ENCODE measurements around the gene AGGF1.
"Not testable (repeated sequence)": the region's sequence is repeated elsewhere in the genome, so short reads cannot be mapped to it uniquely, and the experiment has no call there.

AGGF1 gene

DNA sequence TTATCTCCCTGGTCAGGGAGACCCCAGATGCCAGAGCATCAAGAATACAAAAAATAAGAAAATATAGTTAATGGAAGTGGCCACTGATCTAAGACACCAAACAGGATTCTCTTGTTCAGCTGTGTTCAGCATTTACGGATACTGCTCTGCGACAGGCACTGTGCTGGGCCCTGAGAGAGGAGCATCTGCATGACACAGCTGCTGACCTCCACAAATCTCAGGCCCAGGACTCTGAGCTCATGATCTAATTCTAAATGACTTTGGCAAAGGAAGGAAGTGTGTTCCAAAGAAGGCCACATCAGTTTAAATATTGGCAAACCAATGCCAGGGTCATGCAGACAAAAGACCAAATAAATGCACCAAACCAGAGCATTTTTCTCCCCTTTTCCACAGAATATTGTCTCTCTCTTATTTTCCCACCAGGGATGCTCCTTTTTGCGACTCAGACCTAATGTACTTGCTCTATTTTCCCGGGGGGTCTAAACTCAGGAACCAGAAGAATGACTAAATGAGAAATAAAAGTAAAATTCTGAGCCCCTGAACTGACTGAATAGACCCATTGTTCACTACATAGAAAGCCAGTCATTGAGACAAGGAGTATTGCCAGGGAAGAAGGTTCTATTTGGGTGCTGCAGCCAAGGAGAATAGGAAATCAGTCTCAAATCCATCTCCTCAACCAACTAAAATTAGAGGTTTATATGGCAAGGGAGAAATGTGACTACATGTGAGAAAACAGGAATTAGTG, 1.4 kb upstream of the AGGF1 start:
- DNase-seq, result no peak

DNA sequence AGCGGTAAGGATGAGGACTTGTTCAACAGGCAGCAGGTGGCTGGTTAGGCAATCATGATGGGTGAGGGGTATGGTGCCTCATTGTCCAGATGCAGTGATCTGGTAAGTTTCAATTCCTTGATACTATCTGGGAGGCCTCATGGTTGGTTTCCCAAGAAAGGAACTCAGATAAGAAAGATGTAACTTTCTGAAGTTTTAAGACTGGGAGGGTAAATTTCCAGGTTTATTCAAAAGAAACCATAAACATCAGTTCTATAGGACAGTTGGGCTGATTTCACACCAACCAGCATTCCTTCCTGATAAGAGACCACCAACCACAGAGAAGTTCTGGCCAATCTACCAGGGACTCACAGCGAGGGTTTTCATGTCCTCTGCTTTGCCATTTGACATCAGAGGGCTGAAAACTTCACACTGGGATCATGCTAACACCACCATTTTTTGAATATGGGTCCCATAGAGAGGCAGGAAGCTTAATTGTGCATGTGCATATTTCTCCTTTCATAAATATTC, 773 bp upstream of the AGGF1 start:
- no peak for DNase-seq

DNA sequence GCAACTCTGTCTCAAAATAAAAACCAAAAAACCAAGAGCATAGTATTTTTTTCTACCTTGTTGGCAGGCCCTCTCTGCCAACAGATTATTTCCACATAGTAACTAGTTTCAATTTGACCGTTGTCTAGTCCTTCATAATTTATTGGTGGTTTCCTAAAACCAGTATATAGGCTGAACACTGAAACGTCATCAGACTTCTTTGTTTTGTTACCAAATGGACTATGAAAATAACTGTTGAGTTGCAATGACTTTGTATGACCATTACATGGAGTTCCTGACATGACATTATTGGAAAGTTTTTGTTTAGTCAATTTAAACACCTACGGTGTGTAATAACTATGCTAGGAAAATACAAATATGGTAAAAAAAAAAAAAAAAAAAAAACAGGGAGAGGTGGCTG, 1.7 kb downstream of the AGGF1 start:
- DNase-seq, result no peak

DNA sequence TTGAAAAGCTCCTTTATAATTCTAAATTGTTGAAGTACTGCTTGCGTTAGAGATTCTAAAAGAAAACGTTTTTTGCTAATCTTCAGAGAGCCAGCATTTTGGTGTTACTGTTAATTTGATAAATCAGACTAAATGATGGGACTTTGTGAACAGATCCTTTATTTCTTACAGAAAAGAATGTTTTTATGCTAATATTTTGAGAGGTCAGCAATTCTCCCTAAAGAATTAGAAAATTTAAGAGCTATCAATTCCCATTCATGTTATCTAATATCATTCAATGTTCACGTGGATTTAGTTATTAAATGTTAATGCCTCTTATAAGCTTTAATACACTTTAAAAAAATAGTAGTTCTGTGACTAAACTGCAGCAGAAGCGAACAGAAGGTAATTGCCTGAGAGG, 2.4 kb downstream of the AGGF1 start:
- no peak for DNase-seq

DNA sequence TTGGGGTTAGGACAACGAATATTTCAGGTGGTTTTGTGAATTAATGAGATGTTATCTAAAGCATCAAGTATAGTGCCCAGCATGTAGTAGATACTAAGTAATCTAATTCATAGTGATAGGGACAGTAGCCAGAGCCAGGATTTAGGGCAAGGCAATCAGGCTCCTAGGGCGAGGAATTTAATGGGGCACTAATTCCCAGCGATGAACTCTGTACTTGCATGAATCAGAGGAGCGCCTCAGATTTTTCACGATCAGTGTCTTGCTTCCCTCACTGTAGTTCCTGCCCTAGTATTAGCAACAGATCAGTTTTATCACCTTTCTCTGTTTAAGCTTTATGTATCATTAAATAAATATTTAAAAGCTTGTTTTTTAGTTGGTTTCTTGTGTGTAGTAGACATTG, 3.1 kb downstream of the AGGF1 start:
- no peak for DNase-seq

DNA sequence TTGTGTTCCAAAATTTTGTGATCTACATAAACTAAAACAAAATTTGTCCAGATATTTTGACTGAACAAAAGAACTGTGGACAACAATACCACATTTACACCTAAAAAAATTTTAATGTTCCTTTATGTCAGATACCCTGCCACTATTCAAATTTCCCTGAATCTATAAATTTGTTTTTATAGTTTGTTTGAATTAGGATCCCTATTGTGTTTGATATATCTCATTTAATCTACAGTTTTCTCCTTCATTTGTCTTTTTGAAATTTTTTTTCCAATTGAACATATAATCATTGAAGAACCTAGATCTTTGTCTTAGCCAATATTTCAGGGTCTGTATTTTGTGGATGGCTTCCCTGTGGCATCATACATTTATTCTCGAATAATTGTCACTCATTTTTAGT, 5.7 kb downstream of the AGGF1 start:
- no peak for DNase-seq

DNA sequence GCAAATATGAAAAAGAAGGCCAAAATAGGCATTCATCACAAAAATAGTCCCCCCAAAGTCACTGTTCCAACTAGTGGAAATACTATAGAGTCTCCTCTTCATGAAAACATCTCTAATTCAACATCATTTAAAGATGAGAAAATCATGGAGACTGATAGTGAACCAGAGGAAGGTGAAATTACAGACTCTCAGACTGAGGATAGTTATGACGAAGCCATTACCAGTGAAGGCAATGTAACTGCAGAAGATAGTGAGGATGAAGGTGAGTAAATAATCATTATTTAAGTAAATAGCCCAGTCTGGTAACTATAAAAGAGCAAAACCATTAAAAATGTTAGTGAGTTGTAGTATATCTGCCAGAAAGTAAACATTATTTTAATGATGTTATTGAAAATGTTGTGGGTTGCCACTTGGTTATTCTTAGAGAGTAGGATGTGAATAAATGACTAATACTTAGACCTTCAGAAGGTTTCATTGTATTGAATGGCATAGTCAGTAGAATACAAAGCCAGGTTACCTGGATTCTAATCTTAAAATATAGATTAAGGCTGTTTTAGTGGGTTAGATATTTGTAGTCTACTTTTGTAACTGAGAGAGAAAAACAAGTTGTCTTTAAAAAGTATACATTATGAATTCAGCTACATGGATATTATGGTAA, 16.3 kb downstream of the AGGF1 start:
- DNase-seq, result no peak

DNA sequence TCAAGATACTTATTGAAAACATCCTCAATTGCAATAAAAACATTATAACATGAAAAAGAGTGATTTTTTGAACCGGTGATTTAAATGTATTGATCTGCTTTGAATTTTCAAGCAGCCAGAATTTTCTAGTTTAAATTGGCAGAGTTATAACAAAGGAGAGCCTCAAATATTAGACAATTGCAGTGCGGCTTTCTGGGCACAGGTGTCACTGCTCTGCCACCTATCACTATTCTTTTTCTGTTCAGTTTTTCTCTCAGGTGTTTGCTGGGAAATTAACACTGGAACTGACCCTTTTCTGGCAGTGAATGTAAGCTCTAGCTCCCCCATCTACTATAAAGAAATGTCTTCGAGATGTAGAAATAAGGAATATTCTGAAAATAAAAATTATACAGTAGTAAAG, 33.8 kb downstream of the AGGF1 start:
- DNase-seq, result no peak

DNA sequence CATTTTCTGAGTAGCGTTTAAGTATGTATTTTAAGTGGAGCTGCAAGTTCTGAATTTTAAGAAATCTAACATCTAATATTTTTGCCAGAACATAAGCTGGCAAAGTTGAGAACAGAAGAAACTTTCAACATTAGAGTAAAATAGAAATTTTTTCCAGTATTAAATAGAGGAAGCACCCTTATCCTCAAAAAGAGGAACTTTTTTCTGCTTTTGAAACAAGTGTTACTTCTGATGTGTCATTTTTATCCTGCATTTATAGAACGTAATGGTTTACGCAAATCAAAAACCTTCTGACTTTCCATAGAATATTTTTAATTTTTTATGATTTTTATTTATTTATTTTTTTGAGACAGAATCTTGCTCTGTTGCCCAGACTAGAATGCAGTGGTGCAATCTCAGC, 35.1 kb downstream of the AGGF1 start:
- no peak for DNase-seq

DNA sequence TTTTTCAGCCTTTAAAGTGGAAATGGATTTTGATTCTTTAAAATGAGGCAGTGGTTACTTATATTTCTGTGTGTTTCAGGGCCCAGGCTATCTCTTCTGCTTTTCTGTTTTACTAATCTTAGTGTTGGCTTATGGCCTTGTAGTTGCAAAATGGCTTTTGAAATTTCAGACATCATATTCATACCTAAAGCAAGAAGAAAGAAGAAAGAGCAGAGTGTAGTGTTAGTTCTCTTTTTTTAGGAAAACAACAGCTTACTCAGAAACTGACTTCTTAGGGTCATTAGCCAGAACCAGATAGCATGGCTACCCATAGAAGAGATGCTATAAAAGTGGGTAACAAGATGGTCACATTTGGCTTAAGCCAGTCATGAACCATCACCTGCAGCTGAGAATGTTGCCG, 36.0 kb downstream of the AGGF1 start:
- no peak for DNase-seq

DNA sequence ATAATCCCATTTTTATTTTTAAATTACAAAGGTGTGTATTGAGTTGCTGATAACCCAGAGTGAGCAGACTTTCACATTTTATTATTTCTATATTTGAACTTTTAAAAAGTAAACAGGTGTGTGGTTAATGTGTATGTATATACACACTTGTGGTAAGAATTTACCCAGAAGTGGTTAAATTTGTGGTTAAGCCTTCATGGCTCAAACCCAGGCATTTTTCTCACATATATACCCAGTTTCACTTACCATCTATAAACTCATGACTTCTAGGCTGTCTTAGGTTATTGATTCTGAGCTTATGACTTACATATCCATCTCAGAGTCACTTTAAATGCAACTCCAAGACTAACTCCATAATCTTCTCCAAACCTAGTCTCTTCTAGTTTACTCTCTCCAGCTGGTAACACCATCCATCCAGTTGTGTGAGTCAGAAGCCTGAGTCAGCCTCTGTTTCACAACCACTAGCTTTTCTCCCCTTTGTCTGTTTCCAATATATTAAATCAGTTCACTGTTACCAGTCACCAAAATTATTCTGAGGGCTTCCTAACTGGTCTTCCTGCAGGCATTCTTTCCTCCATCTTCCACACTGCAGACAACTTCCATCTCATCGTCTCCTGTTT, 36.7 kb downstream of the AGGF1 start:
- DNase-seq, result no peak

DNA sequence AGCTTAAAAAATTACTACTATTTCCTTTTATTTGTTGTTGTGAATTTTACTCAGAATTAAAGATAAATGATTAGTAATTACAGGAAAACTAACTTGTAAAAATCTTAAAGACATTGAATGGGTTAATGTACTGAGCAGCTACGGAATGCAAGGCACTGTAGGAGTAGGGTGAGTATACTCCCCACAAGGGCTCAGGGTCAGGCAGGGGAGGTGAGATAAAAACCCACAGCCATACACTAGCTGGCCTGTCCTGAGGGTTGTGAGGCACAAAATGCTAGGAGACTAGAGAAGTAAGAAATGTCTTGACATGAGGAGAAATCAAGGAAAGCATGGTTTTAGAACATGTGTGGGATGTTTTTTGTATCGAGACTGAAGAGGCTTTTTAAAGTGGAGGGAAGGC, 43.5 kb downstream of the AGGF1 start:
- DNase-seq, result no peak

DNA sequence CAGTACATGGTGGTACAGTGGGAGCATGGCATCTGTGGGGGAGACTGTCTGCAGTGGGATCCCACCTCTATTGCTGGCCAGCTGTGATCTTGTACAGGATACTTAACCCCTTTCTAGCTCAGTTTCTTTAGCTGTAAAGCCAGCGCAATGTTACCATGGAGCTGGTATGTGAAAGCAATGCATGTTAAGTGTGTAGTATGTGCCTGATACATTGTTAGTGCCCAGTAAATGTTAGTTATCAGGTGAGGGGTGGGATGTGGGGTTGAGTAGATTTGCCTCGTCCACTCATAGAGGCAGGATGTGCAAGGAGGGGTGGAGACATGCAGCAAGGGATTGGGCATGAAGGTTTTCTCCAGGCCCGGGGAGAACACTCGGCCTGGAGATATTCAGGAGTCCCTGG, 44.5 kb downstream of the AGGF1 start:
- DNase-seq, result no peak

DNA sequence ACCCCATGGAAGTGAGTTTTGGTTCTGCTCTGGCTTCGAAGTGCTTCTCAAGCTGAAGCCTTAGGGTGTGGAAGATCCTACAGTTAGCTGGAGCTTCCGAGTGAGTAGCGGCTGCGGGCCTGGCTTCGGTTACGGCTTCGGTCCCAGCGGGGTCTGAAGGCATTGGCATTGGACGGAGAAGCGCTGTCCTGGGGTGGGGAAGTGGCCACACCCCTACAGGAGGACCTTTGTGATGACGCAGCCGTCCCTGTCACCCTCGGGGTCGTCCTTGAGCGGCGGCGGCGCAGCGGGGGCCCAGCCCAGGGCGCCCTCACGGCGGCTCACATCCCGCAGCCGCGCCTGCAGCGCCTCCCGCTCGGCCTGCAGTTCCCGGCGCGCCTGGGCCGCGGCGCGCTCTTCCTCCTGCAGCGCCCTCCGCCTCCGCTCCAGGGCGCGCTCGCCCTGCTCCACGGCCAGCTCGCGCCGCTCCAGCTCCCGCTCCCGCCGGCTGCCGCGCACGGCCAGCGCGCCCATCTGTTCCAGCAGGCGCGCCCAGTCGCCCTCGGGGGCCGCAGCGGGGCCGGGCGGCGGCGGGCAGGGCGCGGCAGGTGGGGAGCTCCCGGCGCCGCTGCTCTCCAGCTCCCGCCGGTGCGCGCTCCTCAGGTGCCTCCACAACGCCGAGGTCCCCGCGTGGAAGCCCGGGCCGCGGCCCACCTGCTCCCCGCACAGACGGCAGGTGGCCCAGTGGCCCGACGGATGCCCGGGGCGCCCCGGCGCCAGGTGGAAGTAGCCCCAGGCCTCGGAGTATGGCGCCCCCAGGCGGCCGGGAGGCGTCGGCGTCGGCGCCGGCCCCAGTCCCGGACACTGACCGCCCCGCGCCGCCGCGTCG, 47.0 kb downstream of the AGGF1 start:
- peak; percentile 11 for DNase-seq

DNA sequence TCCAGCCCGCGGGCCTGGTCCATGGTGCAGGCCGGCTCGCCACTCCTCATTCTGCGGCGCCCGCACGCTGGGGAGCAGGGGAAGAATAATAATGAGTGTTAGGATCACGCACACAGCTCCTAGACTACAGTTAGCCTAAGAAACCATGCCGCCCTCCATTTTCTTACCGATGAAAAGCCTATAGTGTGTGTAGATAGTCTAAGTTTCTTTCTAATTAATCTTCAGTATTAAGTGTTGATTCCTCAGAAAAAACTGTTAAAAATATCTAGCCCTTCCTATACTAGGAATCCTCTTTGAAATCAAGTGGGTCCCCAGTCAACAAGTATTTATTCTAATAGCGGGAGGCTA, 47.6 kb downstream of the AGGF1 start:
- DNase-seq, result no peak

DNA sequence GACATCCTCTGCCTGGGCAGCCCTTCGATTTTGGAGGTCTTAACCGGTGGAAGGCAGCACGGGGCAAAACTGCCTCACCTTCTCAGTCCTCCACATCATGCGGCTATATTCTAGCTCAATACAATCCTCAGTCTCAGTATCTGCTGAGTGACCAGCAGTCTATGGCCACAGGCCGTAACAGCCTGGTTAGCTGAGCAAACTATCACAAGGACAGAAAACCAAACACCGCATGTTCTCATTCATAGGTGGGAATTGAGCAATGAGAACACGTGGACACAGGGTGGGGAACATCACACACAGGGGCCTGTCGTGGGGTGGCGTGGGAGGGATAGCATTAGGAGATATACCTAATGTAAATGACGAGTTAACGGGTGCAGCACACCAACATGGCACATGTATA, 50.3 kb downstream of the AGGF1 start:
- DNase-seq, result not testable (repeated sequence)

DNA sequence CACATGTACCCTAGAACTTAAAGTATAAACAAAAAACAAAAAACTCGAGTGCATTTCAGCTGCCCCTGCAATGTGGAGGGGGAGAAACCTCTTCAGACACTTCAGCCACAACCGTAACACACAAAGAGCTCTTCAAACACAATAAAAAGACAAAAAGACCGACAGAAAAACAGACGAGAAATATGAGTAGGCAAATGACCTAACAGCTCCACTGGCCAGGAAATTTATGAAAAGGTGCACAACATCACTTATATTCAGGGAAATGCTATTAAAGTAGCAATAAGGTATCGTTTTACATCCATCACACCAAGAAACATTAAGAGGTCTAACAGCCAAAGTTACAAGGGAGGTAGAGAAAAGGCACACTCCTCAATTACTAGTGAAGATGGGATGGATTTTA, 50.7 kb downstream of the AGGF1 start:
- DNase-seq, result no peak

DNA sequence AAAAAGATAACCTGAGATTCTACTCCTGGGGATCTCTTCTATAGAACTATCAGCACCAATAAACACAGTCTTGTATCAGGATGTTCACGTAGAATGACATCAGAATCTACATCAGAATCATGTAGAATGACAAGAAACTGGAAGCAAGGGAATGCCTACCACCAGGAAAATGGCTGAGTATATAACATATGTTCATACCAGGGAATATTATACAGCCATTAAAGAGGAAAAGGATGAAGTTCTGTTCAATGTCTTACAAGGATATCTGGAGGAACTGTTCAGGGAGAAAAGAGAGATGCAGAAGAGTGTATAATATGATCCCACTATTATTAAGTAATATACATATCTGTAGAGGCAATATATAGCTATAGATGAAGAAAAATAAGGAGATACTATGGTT, 52.1 kb downstream of the AGGF1 start:
- DNase-seq, result no peak

DNA sequence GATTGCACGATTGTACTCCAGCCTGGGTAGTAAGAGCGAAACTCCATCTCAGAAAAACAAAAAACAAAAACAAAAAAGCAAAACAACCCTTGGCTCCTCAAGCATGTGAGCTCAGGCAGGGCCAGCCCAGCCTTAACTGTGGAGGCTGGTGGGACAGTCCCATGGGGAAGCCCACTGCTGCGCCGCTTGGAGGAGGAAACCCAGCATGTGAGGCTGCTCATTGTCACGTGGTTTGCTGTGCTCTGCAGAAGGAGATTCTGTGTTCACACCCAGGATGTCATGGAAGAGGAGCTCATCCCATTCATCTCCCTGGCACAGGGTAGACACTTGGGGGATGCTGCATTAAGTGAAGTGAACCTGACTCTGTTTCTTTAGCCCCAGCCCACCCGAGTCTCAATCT, 52.9 kb downstream of the AGGF1 start:
- no peak for DNase-seq

DNA sequence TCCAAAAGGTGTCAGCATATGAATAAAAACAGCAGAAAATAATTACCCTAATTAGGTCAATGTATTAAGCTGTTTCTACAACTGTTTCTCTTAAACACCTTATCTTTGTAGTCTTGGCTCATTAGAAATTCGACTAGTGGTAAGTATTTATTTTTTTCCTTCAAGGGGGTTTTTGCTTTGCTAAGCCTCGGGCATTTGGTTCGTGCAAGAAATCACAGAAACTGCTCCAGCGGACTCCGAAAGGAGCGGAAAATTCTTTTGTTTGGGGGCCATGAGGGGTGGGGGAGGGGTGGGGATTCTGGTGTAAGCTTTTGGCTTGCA, 56.1 kb downstream of the AGGF1 start:
- peak; percentile 50 for DNase-seq

DNA sequence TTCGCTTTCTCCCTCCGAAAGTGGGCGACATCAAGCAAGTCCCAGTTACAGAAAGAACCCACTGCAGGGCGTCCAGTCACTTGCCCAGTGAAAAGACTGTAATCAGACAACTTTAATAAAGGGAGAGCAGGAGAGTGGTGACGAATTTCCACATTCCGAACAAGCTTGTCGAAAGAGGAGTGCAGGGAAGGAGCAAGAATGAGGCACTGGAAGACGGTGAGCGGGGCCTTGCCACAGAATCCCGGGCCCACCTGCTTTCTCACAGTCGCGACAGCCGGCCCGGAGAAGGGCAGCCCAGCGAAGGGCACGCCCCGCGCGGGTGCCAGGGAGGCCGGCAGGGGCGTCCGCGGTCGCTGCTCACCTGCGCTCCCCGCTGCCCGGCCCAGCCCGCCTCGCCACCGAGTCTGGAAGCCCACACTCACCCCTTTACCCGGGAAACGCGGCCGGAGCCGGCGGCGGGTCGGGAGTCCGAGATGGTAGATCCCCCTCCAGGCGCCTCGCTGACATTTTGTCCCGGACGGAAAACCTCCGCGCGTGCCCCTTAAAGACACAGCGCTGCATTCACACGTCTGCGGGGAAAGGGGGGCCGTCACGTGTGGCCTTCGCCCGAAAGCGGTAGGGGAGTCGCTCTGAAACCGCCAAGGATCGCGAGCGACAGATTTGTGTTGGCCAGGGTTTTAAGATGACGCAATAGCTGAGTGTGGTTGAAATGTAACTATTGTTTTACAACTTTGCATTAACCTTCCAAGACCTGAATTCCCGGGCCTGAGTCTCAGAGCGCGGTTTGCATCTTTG, 56.7 kb downstream of the AGGF1 start, which contains the start of gene ZBED3:
Gene ZBED3, minus strand, starts transcription at position 597 of the 795 bp plus-strand sequence. CDS start 9,407 bp downstream, outside the sequence.
- DNase-seq, result peak; percentile 55

DNA sequence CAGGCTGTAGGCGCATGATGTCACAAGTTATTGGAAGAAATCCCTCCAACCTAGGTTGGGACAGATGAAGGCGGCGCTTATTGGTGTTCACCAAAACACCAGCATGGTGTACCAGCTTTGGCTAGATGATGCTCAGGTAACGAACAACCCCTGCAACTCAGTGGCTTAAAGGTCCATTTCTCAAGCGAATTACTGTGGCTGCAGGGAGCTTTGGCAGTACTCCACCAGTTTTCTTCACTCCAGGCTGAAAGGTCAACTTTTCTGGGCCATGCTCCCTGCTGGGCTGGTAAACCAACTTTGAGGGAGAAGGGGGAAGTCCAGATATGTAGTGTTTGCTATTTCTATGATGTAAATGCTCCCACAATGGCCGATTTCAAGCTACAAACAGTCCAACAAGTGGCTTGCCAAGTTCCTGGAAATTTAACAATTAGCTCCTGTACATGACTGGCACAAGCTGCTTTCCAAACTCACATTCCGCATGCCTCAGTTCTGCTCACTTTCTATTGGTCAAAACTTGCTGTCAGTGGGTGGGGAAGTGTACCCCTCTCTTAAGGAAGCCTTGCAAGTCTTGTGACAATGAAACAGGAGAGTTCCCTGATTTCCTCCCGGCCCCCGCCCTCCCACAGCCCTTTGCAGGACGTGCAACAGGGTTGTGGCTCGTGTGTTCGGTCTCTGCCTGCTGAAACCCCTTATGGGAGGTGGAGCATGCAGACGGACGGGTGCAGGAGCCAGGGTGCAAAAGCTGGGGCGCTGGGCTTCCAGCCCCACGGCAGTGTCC, 57.5 kb downstream of the AGGF1 start:
- DNase-seq, result no peak

Measured in NCI-H526 treated with DMSO at 0.1 percent for 48 hours (cell line).